RPMI8226 (cell line): Measurements from ENCODE around the gene ADAM30.

Experiments used
- DNase-seq: peaks from one replicate; pipeline ENCODE4 v3.0.0-alpha.2; 2015

ADAM30 gene

GRCh38 chr1:119906927-119907652 lies 10.8 kb upstream of the ADAM30 start:
- no peak for DNase-seq

DNA sequence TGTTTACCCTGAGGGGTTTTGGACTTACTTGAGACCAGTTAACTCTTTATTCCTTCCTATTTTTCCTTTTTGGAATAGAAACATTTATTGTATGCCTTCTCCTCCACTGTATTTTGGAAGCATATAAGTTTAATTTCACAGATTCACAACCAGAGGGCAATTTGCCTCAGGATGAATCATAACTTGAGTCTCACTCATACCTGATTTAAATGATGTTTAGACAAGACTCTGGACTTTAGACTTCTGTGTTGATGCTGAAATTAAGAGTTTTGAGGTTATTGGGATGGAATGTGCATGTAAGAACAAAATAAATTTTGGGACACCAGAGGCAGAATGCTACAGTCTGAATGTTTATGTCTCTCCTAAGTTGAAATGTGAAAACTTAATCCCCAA lies 7.1 kb upstream of the ADAM30 start:
- no peak for DNase-seq

DNA sequence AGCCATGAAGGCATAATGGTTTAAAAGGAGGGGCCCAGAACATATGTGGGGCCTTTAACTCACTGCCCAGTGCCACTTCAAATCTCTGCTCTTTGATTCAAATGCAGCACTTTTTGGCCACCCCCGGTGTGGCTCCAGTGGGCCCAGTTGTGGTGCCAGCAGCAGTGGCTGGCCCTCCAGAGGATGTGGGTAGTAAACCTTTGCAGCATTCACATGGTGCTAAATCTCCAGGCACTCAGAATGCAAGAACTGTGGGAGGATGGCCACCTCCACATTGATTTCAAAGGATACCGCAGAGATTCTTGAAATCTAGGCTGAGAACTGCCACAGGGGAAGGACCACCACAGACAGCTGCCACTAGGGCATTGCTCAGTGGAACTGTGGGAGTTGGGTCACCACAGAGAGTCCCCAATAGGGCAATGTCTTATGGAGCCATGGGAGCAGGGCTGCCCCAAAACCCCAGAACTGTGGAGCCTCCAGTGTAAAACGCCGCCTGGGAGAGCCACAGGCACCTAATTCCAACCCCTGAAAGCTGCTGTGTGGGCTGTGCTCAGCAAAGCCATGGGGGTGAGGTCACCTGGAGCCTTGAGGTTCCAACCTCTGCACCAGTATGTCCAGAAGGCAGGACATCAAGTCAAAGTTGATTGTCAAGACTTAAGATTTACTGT lies 6.6 kb upstream of the ADAM30 start:
- DNase-seq: no peak

- no peak for DNase-seq
Measured at GRCh38 chr1:119898981-119899720, 2.8 kb upstream of the ADAM30 start.

DNA sequence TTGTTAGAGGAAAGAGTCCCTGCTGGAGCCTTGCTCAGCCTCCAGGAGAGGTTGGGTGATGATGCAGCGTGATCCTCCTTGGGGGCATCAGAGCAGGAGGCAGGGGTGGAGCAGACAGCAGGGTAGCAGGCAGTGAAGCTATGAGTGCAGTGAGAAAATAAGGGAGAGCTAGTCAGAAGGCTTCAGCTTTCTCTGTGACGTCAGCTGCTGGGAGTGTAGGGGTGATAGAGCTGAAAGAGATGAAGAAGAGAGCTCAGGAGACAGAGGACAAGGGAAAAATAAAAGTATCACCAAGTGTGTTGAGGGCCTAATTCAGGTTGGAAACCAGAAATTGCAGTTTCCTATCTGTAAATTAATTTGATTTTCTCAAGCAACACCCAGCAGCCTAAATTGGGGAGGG lies 2.2 kb upstream of the ADAM30 start:
- no peak for DNase-seq

DNA sequence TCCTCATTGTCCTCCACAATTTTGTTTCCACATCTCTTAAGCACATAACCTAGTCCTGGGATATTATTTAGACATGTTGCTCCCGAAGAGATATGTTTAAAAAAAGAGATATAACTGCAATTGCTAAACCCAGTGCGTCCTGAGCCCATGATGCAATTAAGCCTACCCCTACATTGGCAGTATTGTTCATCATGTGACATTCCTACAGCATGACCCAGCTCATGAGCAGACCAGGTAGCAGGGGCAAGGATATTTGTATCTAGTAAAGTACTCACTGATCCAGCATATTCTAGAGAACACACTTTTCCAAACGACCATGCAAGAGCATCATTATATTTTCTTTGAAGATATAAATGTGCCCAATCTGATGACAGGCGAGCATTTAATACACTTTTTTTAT lies 1.2 kb downstream of the ADAM30 start:
- DNase-seq: no peak

DNA sequence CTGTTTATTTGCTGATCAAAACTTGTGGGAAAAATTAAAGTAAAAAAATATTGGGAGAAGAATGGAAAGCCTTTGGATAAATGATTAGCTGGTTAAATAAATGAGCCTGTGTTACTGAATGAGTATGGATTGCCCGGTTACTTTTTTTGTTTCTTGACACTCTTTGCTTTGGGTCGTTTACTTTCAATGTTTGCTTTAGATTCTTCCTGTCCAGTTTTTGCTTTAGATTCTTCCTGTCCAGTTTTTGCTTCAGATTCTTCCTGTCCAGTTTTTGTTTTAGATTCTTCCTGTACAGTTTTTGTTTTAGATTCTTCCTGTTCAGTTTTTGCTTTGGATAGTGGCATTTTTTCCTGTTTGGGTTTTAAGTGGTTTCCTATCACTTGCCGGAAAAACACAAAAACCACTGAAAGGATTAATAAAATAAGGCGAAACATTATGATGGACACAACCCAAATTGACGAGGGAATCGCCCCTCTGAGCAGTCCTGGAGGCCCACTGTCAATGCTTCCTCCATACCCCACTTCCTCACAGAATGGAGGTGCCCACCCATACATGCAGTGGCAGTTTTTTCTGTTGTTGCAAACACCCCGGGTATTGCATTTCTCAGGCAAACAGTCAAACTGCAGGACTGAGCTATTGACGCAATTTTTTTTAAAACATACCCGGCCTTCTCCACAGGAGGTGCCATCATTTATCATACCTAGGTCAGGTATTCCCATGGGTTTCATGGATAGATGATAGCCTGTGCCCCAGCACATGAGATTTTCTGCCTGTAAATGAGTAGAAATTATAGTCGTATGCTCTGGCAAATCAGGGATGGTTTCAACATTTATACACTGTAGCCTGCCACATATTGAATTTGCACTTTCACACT lies 2.3 kb downstream of the ADAM30 start:
- DNase-seq: no peak

- no peak for DNase-seq
Measured at GRCh38 chr1:119893238-119893791, 3.0 kb downstream of the ADAM30 start.

GRCh38 chr1:119891386-119891785 lies 4.9 kb downstream of the ADAM30 start:
- DNase-seq: no peak

GRCh38 chr1:119888476-119888875 lies 7.8 kb downstream of the ADAM30 start:
- DNase-seq: no peak

- DNase-seq: no peak
Measured at GRCh38 chr1:119887427-119887826, 8.9 kb downstream of the ADAM30 start.

- peak; percentile 73 for DNase-seq
Measured at GRCh38 chr1:119885903-119886783, 10.2 kb downstream of the ADAM30 start.

DNA sequence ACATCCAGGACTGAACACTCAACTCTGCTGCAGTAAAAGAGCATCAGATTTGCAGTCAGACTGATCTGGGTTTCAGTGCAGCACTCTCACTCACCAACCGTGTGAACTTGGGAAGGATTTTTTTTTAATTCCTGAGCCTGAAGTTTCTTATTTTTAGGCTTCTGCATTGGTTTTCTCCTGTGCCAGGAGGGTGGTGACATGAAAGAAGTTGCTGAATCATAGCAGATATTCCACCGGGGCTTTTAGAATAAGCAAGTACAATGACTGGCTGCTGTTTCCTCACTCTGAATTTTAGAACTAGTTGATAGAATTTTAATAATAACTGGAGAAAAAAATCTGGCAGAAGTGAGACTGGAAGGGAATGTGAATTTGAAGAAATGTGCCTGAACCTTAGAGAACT lies 11.6 kb downstream of the ADAM30 start:
- DNase-seq: no peak

DNA sequence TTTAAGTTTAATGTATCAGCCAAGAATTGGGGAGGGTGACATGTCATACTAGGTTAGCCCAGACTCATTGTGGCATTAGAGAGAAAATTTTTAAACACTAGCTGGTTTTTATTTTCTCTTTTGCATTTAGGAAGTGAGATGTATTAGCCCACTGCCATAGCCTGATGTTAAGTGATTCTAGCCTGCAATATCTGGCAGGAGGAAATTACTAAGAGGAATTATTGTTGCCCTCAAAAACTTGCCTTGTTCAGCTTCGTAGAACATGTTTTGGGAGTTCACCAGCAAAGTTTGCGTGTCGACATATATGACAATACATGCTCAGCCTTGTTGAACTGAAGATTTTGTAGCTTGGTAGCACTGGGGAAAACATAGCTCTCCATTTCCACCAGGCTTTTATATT lies 12.5 kb downstream of the ADAM30 start:
- no peak for DNase-seq

- DNase-seq: peak; percentile 24
Measured at GRCh38 chr1:119882132-119883049, 13.9 kb downstream of the ADAM30 start.

DNA sequence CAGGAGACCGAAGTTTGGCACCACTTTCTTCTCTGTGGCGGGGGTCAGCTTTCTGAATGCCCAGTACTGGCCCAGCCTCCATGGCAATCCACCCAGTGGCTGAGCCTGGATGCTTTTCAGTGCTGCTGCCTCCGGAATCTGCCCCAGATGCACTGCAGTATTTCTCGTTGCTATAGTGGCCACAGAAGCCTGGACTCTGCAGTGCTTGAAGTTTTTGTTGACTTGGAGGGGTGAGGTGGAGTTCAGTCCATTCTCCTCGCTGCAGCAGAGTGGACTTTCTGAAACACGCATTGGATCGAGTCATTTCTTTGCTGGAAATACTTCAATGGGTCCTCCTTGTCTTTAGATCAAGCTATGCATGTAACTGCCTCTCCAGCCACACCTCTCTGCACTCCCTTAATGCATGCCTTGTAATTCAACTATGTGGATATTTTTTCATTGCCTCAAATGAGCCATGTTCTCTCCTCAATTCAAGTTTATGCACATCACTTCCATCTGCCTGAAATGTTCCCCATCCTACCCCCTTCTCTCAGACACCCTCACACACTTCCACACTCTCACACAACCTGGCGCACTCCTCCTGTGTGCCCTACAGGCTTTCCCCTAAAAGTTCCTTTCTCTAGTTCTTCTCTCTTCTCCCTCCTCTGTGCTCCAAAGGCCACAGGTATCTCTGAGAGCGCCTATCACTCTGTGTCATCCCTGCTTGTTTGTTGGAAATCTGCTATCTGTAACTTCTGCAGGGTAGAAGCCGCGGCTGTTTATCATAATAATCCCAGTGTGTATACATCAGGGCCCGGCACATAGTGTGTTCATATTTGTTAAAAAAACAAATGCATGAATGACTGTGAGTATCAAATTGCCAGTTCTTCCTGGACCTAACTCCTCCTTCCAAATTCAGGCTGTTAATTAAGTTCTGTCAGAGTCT lies 16.5 kb downstream of the ADAM30 start:
- no peak for DNase-seq

DNA sequence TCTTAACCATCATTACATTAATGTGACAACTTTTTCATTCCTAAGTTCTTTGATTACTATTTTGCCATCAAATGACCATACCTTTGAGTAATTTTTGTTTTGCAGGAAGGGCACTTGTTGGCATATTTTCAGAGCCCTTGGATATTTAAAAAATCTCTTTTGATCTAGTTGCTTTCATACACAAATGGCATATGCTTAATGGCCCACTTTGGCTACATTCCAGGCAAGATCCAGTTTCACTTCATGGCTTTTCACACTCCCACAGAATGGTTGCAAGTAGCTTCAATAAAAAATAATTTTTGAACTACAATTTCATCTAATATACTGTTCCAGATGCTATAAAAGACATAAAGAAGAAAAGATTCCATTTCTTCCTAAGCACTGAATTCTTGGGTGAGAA lies 18.1 kb downstream of the ADAM30 start:
- no peak for DNase-seq

- DNase-seq: no peak
Measured at GRCh38 chr1:119874186-119874585, 22.1 kb downstream of the ADAM30 start.
